K562 (cell line): ENCODE data around the gene CCNL1. TPM values are rescaled to one million over a fixed set of nuclear protein-coding genes. Genes with fewer than 3 reads are reported as not detected.

ENCODE experiments used
- ATAC-seq: fragments of 200-7000 bp; cut with Tn5 transposase; 3 replicates; pipeline ENCODE4 v1.9.1; 2020; ENCODE audit warnings: moderate library complexity
- BruUV-seq: library from RNA; stranded (reverse); fragments of 400-500 nt; replicated peaks from 2 replicates; lab custom pipeline; 2021; lab: Mats Ljungman, UMichigan
- CTCF ChIA-PET: fragments of 300-600 bp; formaldehyde crosslinking; extraction: SDS; loops from one replicate; lab custom pipeline; 2021; ENCODE audit warnings: low intra/inter-chr PET ratio; lab: Yijun Ruan, JAX
- POLR2A ChIA-PET: fragments of 300-600, 350-650 bp; sonication (Branson Sonifier 250); formaldehyde crosslinking; extraction: SDS; loops from one replicate; lab custom pipeline; 2021; ENCODE audit warnings: antibody characterized with exemption, inconsistent platforms; lab: Yijun Ruan, JAX
- DNase-seq, 4 experiments: peaks; one replicate each; pipeline versions ENCODE4 v3.0.0 to v3.0.0-alpha.2; 2011 to 2018; ENCODE audit warnings: low spot score in 3 of 4, mixed read lengths in 3 of 4; ENCODE audit errors: extremely low read depth in 1 of 4
- FAIRE-seq: peaks from 2 replicates; lab custom pipeline; 2011; peaks lifted over from hg19 to GRCh38; lab: Jason Lieb, UNC
- H2AFZ ChIP-seq: 2 replicates; pipeline ENCODE4 v1.6.0; 2011; ENCODE audit warnings: low read depth, low read length, control low read depth, inconsistent platforms
- H3K27ac ChIP-seq: fragments of 200-600 bp; 3 replicates; pipeline ENCODE4 v1.8.0; 2011; ENCODE audit warnings: low read depth, mild to moderate bottlenecking, control low read depth, inconsistent platforms, low read length, moderate library complexity, mixed read lengths; ENCODE audit errors: extremely low read depth
- H3K27me3 ChIP-seq, 2 experiments: fragments of 300-600 bp in 1 of 2; 2 replicates in 1 of 2; 3 replicates in 1 of 2; pipeline versions ENCODE4 v1.6.0 to v1.8.0; 2011; ENCODE audit warnings: inconsistent platforms in 2 of 2, low read length in 2 of 2, mild to moderate bottlenecking in 1 of 2, mixed read lengths in 1 of 2, moderate library complexity in 1 of 2; ENCODE audit not compliant: control insufficient read depth in 2 of 2, insufficient read depth in 2 of 2
- H3K36me3 ChIP-seq: fragments of 300-600 bp; 3 replicates; pipeline ENCODE4 v1.8.0; 2011; ENCODE audit warnings: mild to moderate bottlenecking, low read length, inconsistent platforms; ENCODE audit not compliant: control insufficient read depth, insufficient read depth
- H3K4me1 ChIP-seq, 2 experiments: fragments of 200-600 bp in 1 of 2; replicated peaks in 1 of 2; 2 replicates in 1 of 2; 3 replicates in 1 of 2; pipeline versions ENCODE4 v1.5.1 to v1.8.0; 2011; ENCODE audit warnings: inconsistent platforms in 2 of 2, low read length in 2 of 2, mild to moderate bottlenecking in 1 of 2, mixed read lengths in 1 of 2, moderate library complexity in 1 of 2; ENCODE audit not compliant: control insufficient read depth in 2 of 2, insufficient read depth in 2 of 2
- H3K4me2 ChIP-seq: 2 replicates; pipeline ENCODE4 v1.6.1; 2011; ENCODE audit warnings: low read length, control low read depth, inconsistent platforms, mixed read lengths; ENCODE audit not compliant: insufficient read depth
- H3K4me3 ChIP-seq: fragments of 200-600 bp; sonication (generic), shearing (Covaris generic); 2 replicates; pipeline ENCODE4 v1.5.1; 2016; ENCODE audit warnings: control low read depth, inconsistent platforms
- H3K79me2 ChIP-seq: fragments of 200-600 bp; 3 replicates; pipeline ENCODE4 v1.8.0; 2011; ENCODE audit warnings: low read length, inconsistent platforms; ENCODE audit not compliant: control insufficient read depth, insufficient read depth
- H3K9ac ChIP-seq, 2 experiments: 2 replicates each; pipeline versions ENCODE4 v1.6.0 to v1.6.1; 2011; ENCODE audit warnings: low read depth in 2 of 2, low read length in 2 of 2, control low read depth in 1 of 2, inconsistent platforms in 1 of 2, mild to moderate bottlenecking in 1 of 2, mixed read lengths in 1 of 2; ENCODE audit not compliant: insufficient read depth in 1 of 2
- H3K9me1 ChIP-seq: one replicate; pipeline ENCODE4 v1.6.0; 2011; ENCODE audit warnings: inconsistent platforms, mild to moderate bottlenecking, low read length, moderate library complexity; ENCODE audit not compliant: control insufficient read depth, insufficient read depth
- H3K9me3 ChIP-seq: replicated peaks from 2 replicates; pipeline ENCODE4 v1.5.1; 2011; ENCODE audit warnings: low read depth, low read length, inconsistent platforms; ENCODE audit not compliant: control insufficient read depth, insufficient read depth
- H4K20me1 ChIP-seq: replicated peaks from 2 replicates; pipeline ENCODE4 v1.6.1; 2011; ENCODE audit warnings: low read length, inconsistent platforms, mixed read lengths; ENCODE audit not compliant: control insufficient read depth, insufficient read depth
- SMAD2 ChIP-seq: fragments of 150-350 bp; IDR thresholded peaks from 2 replicates; pipeline ENCODE4 v1.6.1; 2014; ENCODE audit warnings: low read depth, mild to moderate bottlenecking, low read length
- SNIP1 ChIP-seq: fragments of 450-650 bp; IDR thresholded peaks from 2 replicates; pipeline ENCODE4 v1.7.1; 2017; ENCODE audit warnings: low read depth, mild to moderate bottlenecking
- ZNF512 ChIP-seq: IDR thresholded peaks from 2 replicates; pipeline ENCODE4 v1.6.1; 2016; ENCODE audit warnings: missing genetic modification characterization, missing compliant biosample characterization
- ZNF76 ChIP-seq: fragments of 250-450 bp; sonication (Bioruptor Pico); IDR thresholded peaks from 2 replicates; pipeline ENCODE4 v1.4.0; 2020; ENCODE audit warnings: mild to moderate bottlenecking, moderate library complexity, borderline replicate concordance
- WGBS: fragments of 100-300 bp; shearing (Covaris generic); methylation state at CpG from one replicate; pipeline ENCODE4 v1.1.6; 2016; ENCODE audit warnings: low coverage, mixed read lengths; ENCODE audit not compliant: insufficient coverage; ENCODE audit errors: missing lambda C conversion rate; 5-methylcytosine and 5-hydroxymethylcytosine counted together
- in situ Hi-C: fragments of 300-500 bp; cut with MboI; formaldehyde crosslinking; loops from 4 replicates; pipeline ENCODE4 v1.15.0; 2018; ENCODE audit warnings: inconsistent platforms, mixed read lengths
- intact Hi-C: fragments of 100-400 bp; cut with micrococcal nuclease; formaldehyde crosslinking; loops from 2 replicates; pipeline ENCODE4 v1.14.2; 2022
- polyA plus RNA-seq, 8 experiments: library from polyadenylated mRNA; depleted of rRNA in 4 of 8; stranded (reverse) in 5 of 8; unstranded in 3 of 8; fragments of >200 nt; fragmentation: Nextera tagmentation in 2 of 8; fragmentation: Illumina TruSeq in 1 of 8; extraction: Ambion mirVana in 2 of 8; extraction: Trizol in 1 of 8; gene quantifications; 2 replicates each; pipeline versions ENCODE4 v1.2.1 to v1.2.3, GENCODE V29; 2011 to 2014; ENCODE audit warnings: inconsistent platforms in 1 of 8, missing spikeins in 1 of 8
- total RNA-seq, 7 experiments: library from RNA; depleted of rRNA in 6 of 7; stranded (reverse); fragments of >200 nt in 6 of 7; fragmentation: Illumina TruSeq in 2 of 7; extraction: Trizol in 2 of 7; gene quantifications; 2 replicates each; pipeline versions ENCODE4 v1.2.1 to v1.2.3, GENCODE V29; 2011 to 2021; ENCODE audit warnings: low replicate concordance in 1 of 7

CCNL1 gene
- total and polyA plus RNA-seq, 9 of the 15 experiments (the other 6 are each of a cell fraction or from before 2014, with no cell fraction given), result 16.1 to 186 (median 132) TPM

- no TSS peak for BruUV-seq
- ChIA-PET POLR2A (interaction anchor here (1.0 to 1.5 kb wide), 3 partner anchors 11 to 30 kb away, joined by 3 to 8 read pairs (median 5); no protein-coding TSS in a partner anchor), CTCF (interaction anchor here (0.5 to 2.0 kb wide), 6 partner anchors 8 to 1446 kb away, joined by 3 to 16 read pairs (median 6); no protein-coding TSS in a partner anchor)
- H3K4me1 ChIP-seq, result no peaks in the 10 kb centered on the region
- H2AFZ ChIP-seq, result no peak overlapping the region
- ATAC-seq (no peak), DNase-seq (no peak), FAIRE-seq (no peak)
- no peak overlapping the region for H3K9ac ChIP-seq
- no peaks in the 10 kb centered on the region for H3K9me3 ChIP-seq
- no peak overlapping the region for H3K27ac ChIP-seq
- no peaks in the 10 kb centered on the region for H4K20me1 ChIP-seq
- H3K79me2 ChIP-seq, result no peaks in the 10 kb centered on the region
- H3K36me3 ChIP-seq, result no peaks in the 10 kb centered on the region
- in situ Hi-C loops, result loop anchor here (5.0 kb wide), 1 partner anchor 287 kb away; no protein-coding TSS in a partner anchor
- WGBS, result 25% methylated on average over 1 of the region's 1 CpG
- TF ChIP-seq SNIP1 (no peak), ZNF512 (tag) (peak; percentile 53; the same call in 1 of the 2 replicates), SMAD2 (no peak), ZNF76 (CRISPR knock-in tag) (no peak)
- intact Hi-C loops, result loop anchor here (1.0 to 10.0 kb wide), 6 partner anchors 34 to 1050 kb away; no protein-coding TSS in a partner anchor
- H3K4me2 ChIP-seq, result no peak overlapping the region
- peaks cover 0 to 12% of the 10 kb centered on the region in 2 experiments; a peak in 2 of 5 replicates for H3K27me3 ChIP-seq
- H3K9me1 ChIP-seq, result no peaks in the 10 kb centered on the region
- H3K4me3 ChIP-seq, result no peak overlapping the region
Measured at GRCh38 chr3:157204880-157205279, 44.9 kb upstream of the CCNL1 start.
